ENCODE measurements around the gene CCL22. TPM values are rescaled to one million over a fixed set of nuclear protein-coding genes. Genes with fewer than 3 reads are reported as not detected.
A peak's percentile ranks its signal among the peaks of the same experiment; 100 is the strongest.

CCL22 gene
- total RNA-seq, 3 donors from 2014 or later = 0.16 to 0.51 (median 0.41) TPM

DNA sequence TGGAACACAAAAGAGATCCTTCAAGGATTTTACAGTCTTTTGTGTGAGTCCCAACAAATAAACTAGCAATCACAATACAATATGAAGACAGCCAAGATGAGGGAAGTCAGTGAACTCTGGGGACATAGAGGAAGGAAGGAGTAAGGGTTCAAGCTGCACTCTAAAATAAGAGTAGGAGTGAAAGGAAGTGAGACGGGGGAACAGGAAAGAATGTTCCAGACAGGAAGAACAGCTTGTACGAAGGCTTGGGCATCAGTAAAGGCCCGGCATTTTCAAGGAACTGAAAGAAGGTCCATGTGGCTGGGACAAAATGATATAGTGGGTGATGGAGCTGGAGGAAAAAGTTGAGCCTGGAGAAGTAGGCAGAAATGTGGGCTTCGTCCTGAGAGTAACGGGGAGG lies 50.5 kb downstream of the CCL22 start:
- ATAC-seq (no peak), DNase-seq (no peak)
- intact Hi-C loops (cut with DNase I, micrococcal nuclease) = no loop called here
- Histone ChIP-seq H3K9me3 (no peaks in the 10 kb centered on the region), H3K36me3 (ENCODE audit: low read depth) (no peaks in the 10 kb centered on the region), H3K4me1 (ENCODE audit: low read depth) (no peaks in the 10 kb centered on the region), H3K4me3 (no peak overlapping the region)
- TF ChIP-seq, protein P1, sequence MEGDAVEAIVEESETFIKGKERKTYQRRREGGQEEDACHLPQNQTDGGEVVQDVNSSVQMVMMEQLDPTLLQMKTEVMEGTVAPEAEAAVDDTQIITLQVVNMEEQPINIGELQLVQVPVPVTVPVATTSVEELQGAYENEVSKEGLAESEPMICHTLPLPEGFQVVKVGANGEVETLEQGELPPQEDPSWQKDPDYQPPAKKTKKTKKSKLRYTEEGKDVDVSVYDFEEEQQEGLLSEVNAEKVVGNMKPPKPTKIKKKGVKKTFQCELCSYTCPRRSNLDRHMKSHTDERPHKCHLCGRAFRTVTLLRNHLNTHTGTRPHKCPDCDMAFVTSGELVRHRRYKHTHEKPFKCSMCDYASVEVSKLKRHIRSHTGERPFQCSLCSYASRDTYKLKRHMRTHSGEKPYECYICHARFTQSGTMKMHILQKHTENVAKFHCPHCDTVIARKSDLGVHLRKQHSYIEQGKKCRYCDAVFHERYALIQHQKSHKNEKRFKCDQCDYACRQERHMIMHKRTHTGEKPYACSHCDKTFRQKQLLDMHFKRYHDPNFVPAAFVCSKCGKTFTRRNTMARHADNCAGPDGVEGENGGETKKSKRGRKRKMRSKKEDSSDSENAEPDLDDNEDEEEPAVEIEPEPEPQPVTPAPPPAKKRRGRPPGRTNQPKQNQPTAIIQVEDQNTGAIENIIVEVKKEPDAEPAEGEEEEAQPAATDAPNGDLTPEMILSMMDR (IDR thresholded peaks at IDR 0.05) = no peak

DNA sequence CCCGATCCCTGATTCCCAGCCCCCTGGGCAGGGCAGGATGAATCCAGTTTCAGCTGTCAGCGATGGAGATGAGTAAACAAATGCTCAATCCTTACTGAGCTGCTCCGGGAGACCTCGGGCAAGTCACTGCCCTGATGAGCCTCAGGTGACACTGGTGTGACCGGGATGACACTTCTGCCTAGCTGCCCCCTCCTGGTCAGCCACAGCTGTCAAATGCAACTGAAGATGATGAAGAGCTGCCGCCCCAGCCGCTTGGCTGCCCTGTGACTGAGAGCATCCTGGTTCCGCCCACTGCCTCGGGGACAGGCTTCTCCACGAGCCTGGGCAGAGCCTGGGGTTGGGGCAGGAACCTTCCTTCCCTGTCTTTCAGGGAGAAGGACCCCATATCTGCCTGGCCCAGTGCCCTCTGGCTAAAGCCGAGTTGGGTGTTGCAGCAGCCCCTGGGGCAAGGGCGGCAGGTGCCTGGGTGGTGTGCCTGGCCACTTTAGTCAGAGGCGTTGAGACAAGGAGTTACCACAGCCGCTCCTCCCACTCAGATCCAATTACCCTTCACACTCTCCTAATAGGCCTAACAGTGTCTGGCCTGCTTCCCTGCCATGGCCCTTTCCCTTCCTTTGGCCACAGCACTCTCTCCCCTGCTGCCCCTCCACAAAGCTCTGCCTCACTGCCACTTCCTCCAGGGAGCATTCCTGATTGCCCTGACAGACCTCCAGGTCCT lies 51.4 kb downstream of the CCL22 start:
- intact Hi-C loops (cut with DNase I, micrococcal nuclease) = no loop called here
- no peaks in the 10 kb centered on the region for H3K36me3 ChIP-seq (ENCODE audit: low read depth)
- TF ChIP-seq, protein P1 (IDR thresholded peaks at IDR 0.05) = no peak
- no peaks in the 10 kb centered on the region for H3K4me1 ChIP-seq (ENCODE audit: low read depth)
- H3K9me3 ChIP-seq = no peaks in the 10 kb centered on the region
- H3K4me3 ChIP-seq = no peak overlapping the region
- ATAC-seq (no peak), DNase-seq (no peak)

DNA sequence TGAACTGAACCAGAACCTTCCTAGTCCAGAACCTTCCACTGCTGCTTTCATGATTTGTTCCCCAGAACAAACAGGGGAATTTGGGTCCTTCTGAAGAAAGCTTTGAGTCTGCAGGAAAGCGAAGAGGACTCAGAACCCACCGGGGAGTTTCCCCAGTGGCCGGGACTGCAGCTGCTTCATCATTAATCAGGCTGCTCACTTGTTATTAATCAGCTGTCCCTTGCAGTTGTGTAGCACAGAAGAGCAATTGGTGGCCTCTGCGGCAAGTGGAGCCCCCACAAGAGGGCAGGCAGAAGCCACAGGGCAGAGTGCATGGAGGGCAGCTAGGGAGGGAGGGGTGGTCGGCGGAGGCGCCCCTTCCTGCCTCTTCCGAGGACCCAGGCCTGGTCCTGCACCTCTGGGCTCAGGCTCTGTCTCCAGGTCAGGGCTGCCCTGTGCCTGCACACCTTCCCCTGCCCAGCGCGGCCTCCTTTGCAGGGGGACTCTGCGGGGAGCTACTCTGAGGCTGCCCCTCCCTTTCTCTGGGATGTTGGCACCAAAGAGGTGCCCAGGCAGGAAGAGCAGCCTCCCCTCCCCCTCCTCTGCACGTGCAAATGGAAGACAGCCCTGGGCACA lies 52.9 kb downstream of the CCL22 start:
- intact Hi-C loops (cut with DNase I, micrococcal nuclease) = no loop called here
- DNase-seq = no peak

DNA sequence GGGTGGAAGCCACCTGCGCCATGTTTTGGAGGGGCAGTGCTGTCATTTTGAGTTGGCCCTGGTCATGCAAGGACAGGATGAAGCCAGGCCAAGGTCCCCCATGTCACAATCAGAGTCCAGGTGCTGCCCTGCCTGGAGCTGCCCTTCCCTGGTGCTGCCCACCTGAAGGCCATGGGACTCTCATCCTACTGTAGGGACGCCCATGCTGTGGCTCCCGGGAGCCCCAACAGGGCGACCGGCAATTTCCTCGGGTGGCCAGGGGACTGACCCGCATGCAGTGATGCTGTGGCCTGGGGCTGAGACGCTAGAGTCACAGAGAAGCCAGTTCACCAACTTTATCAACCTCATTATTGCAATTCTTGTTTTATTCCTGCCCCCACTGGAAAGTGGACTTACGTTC lies 54.0 kb downstream of the CCL22 start:
- TF ChIP-seq, protein P1 (IDR thresholded peaks at IDR 0.05) = no peak
- Histone ChIP-seq H3K4me1 (ENCODE audit: low read depth) (peaks cover 7% of the 10 kb centered on the region), H3K36me3 (ENCODE audit: low read depth) (no peaks in the 10 kb centered on the region), H3K4me3 (no peak overlapping the region), H3K9me3 (no peaks in the 10 kb centered on the region)
- ATAC-seq (no peak), DNase-seq (no peak)
- intact Hi-C loops (cut with DNase I, micrococcal nuclease) = no loop called here

More for the DNA sequence above, 52.9 kb downstream of the CCL22 start:
- Histone ChIP-seq H3K36me3 (ENCODE audit: low read depth) (no peaks in the 10 kb centered on the region), H3K4me3 (no peak overlapping the region), H3K9me3 (no peaks in the 10 kb centered on the region), H3K4me1 (ENCODE audit: low read depth) (no peaks in the 10 kb centered on the region)
- no peak for ATAC-seq
- TF ChIP-seq, protein P1 (IDR thresholded peaks at IDR 0.05) = no peak

DNA sequence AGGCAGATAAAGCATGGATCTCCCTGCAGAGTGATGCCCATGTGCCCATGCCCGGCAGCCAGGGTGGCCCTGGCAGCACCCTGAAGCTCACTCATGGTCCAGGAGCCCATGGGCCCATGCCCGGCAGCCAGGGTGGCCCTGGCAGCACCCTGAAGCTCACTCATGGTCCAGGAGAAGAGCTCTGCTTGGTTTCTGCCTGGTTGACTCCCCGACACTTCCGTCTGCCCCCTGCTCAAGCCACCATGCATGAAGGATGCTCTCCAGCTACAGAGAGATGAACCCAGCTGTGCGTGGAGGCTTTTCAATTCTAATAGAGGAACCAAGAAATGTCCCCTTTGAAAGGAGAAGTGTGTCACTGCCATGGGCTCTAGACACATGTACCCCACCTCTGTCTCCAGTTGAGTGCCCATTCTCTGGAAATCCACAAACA lies 54.7 kb downstream of the CCL22 start:
- DNase-seq = no peak
- intact Hi-C loops (cut with DNase I, micrococcal nuclease) = no loop called here

More for the DNA sequence above, 54.7 kb downstream of the CCL22 start:
- TF ChIP-seq, protein P1 (IDR thresholded peaks at IDR 0.05) = no peak
- H3K9me3 ChIP-seq = no peaks in the 10 kb centered on the region
- H3K36me3 ChIP-seq (ENCODE audit: low read depth) = no peaks in the 10 kb centered on the region
- ATAC-seq = peak; percentile 32
- H3K4me1 ChIP-seq (ENCODE audit: low read depth) = peaks cover 7% of the 10 kb centered on the region
- no peak overlapping the region for H3K4me3 ChIP-seq

Measured in mucosa of descending colon (tissue), 3 donors.